GM23248 (cell line): ENCODE results near the gene GPR17. TPM values are rescaled to one million over a fixed set of nuclear protein-coding genes. Genes with fewer than 3 reads are reported as not detected.

ENCODE experiments used
- DNase-seq: peaks from one replicate; pipeline ENCODE4 v3.0.0-alpha.2; 2015
- H2AFZ ChIP-seq: fragments of 200-600 bp; sonication (generic); 2 replicates; pipeline ENCODE4 v1.6.1; 2016; ENCODE audit warnings: antibody characterized with exemption
- H3F3A ChIP-seq: fragments of 200-600 bp; sonication (generic); 2 replicates; pipeline ENCODE4 v1.6.1; 2016; ENCODE audit warnings: mild to moderate bottlenecking, antibody characterized with exemption, mixed run types; ENCODE audit not compliant: insufficient read depth
- H3K27ac ChIP-seq: fragments of 200-600 bp; sonication (generic); 2 replicates; pipeline ENCODE4 v1.5.1; 2016; ENCODE audit warnings: mild to moderate bottlenecking
- H3K27me3 ChIP-seq: fragments of 200-600 bp; sonication (generic); replicated peaks from 2 replicates; pipeline ENCODE4 v1.6.1; 2016; ENCODE audit warnings: mild to moderate bottlenecking; ENCODE audit not compliant: insufficient read depth
- H3K36me3 ChIP-seq: fragments of 200-600 bp; sonication (generic); 2 replicates; pipeline ENCODE4 v1.6.1; 2016; ENCODE audit warnings: low read depth, mild to moderate bottlenecking
- H3K4me1 ChIP-seq: fragments of 200-600 bp; sonication (generic); 2 replicates; pipeline ENCODE4 v1.6.1; 2016; ENCODE audit warnings: mild to moderate bottlenecking; ENCODE audit not compliant: insufficient read depth
- H3K4me2 ChIP-seq: fragments of 200-600 bp; sonication (generic); one replicate; pipeline ENCODE4 v1.6.1; 2016; ENCODE audit warnings: mild to moderate bottlenecking; ENCODE audit not compliant: unreplicated experiment
- H3K4me3 ChIP-seq: fragments of 200-600 bp; sonication (generic); 2 replicates; pipeline ENCODE4 v1.5.1; 2016; ENCODE audit warnings: mild to moderate bottlenecking
- H3K79me2 ChIP-seq: fragments of 200-600 bp; sonication (generic); 2 replicates; pipeline ENCODE4 v1.6.1; 2016; ENCODE audit warnings: mild to moderate bottlenecking; ENCODE audit not compliant: insufficient read depth
- H3K9ac ChIP-seq: fragments of 200-600 bp; sonication (generic); 2 replicates; pipeline ENCODE4 v1.6.1; 2016; ENCODE audit warnings: mild to moderate bottlenecking
- H3K9me2 ChIP-seq: fragments of 200-600 bp; sonication (generic); 2 replicates; pipeline ENCODE4 v1.6.1; 2016; ENCODE audit warnings: mixed run types, mild to moderate bottlenecking, moderate library complexity; ENCODE audit not compliant: insufficient read depth
- H3K9me3 ChIP-seq: fragments of 200-600 bp; sonication (generic); one replicate; pipeline ENCODE4 v1.6.1; 2017; ENCODE audit warnings: low read depth
- H4K20me1 ChIP-seq: fragments of 200-600 bp; sonication (generic); 2 replicates; pipeline ENCODE4 v1.6.0; 2016; ENCODE audit not compliant: insufficient read depth
- EZH2 ChIP-seq: fragments of 200-600 bp; sonication (generic); IDR thresholded peaks from 2 replicates; pipeline ENCODE4 v1.6.1; 2018; ENCODE audit warnings: antibody characterized with exemption, mild to moderate bottlenecking; ENCODE audit not compliant: insufficient read depth, poor library complexity, severe bottlenecking
- EZH2phosphoT487 ChIP-seq: fragments of 200-600 bp; sonication (generic); IDR thresholded peaks from 2 replicates; pipeline ENCODE4 v1.6.1; 2018; ENCODE audit warnings: antibody characterized with exemption, moderate library complexity, mild to moderate bottlenecking, low read depth; ENCODE audit not compliant: insufficient read depth
- WGBS, 2 experiments: methylation state at CpG; one replicate each; pipeline ENCODE4 v1.1.6; 2015 to 2017; ENCODE audit warnings: low lambda C conversion rate in 2 of 2, low coverage in 1 of 2; ENCODE audit errors: missing lambda C conversion rate in 2 of 2; 5-methylcytosine and 5-hydroxymethylcytosine counted together
- in situ Hi-C: fragments of 300-500 bp; cut with MboI; formaldehyde crosslinking; loops from 2 replicates; pipeline ENCODE4 v1.15.0; 2020
- polyA plus RNA-seq: library from polyadenylated mRNA; unstranded; fragments of >200 nt; fragmentation: Nextera tagmentation; extraction: Ambion mirVana; gene quantifications from 2 replicates; pipeline ENCODE4 v1.2.1, GENCODE V29; 2016
- total RNA-seq: library from RNA; depleted of rRNA; stranded (reverse); fragments of >200 nt; shearing (Covaris generic); gene quantifications from 2 replicates; pipeline ENCODE4 v1.2.3, GENCODE V29; 2014

The GPR17 gene
- total and polyA plus RNA-seq, 2 experiments from 2014 or later = 0.11 TPM; not detected in 1

GRCh38 chr2:127640082-127641072 is 5.6 kb upstream of the GPR17 start:
- no peak overlapping the region for H3K27ac ChIP-seq
- H3K27me3 ChIP-seq = no peaks in the 10 kb centered on the region
- peaks cover 9% of the 10 kb centered on the region for H3K4me1 ChIP-seq
- no peak overlapping the region for H3K4me2 ChIP-seq
- TF ChIP-seq EZH2phosphoT487 = no peak
- TF ChIP-seq EZH2 = no peak
- in situ Hi-C loops = no loop called here
- no peak overlapping the region for H2AFZ ChIP-seq
- WGBS, 2 experiments = 81 to 85% methylated on average over 24 of the region's 25 CpGs
- no peaks in the 10 kb centered on the region for H3F3A ChIP-seq
- H4K20me1 ChIP-seq = no peaks in the 10 kb centered on the region
- H3K36me3 ChIP-seq = no peaks in the 10 kb centered on the region
- H3K79me2 ChIP-seq = no peaks in the 10 kb centered on the region
- no peaks in the 10 kb centered on the region for H3K9me3 ChIP-seq
- DNase-seq = peak; percentile 31
- no peak overlapping the region for H3K4me3 ChIP-seq
- no peaks in the 10 kb centered on the region for H3K9me2 ChIP-seq
- H3K9ac ChIP-seq = no peak overlapping the region

- no peaks in the 10 kb centered on the region for H3K27me3 ChIP-seq
- TF ChIP-seq EZH2phosphoT487 (no peak), EZH2 (no peak)
- H3F3A ChIP-seq = no peaks in the 10 kb centered on the region
- no peaks in the 10 kb centered on the region for H3K9me2 ChIP-seq
- no peak overlapping the region for H3K4me2 ChIP-seq
- no peaks in the 10 kb centered on the region for H4K20me1 ChIP-seq
- H3K79me2 ChIP-seq = no peaks in the 10 kb centered on the region
- H2AFZ ChIP-seq = no peak overlapping the region
- WGBS, 2 experiments = 68 to 81% methylated on average over 6 of the region's 6 CpGs
- no peak overlapping the region for H3K9ac ChIP-seq
- H3K9me3 ChIP-seq = no peaks in the 10 kb centered on the region
- H3K36me3 ChIP-seq = no peaks in the 10 kb centered on the region
- no peak for DNase-seq
- H3K4me3 ChIP-seq = no peak overlapping the region
- no peak overlapping the region for H3K27ac ChIP-seq
- in situ Hi-C loops = no loop called here
- H3K4me1 ChIP-seq = peaks cover 9% of the 10 kb centered on the region
Observed at GRCh38 chr2:127641133-127641532, 4.8 kb upstream of the GPR17 start.

DNA sequence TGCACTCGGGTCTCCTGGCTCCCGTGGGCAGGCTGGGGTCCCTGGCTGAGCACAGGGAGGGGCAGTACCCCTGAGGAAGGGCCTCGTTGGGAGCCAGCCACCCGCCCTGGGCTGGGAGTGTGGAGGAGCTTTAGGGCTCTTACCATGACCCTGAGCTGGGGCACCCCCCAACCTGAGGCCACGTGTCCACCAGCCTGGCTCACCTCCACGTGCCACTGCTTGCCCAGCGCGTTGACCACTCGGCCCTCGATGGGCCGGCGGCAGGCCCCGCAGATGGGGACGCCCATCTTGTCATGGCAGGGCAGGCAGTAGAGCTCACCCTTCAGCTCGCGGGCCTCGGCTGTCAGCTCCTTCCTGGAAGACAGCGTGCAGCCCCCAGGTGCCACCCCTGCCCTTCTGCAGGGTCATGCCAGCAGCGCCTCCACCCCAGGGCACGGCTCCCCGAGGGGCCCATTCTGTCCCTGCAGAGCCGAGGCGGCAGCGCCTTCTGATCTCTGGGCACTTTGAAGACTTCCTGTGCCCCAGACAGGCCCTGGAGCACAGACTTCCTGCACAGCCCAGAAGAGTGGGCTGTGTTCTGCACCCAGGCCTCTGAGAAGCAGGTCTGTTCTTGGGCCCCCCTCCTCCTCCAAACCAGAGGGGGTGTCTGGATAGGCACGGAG is 4.0 kb upstream of the GPR17 start:
- H2AFZ ChIP-seq = no peak overlapping the region
- H3K79me2 ChIP-seq = no peaks in the 10 kb centered on the region
- DNase-seq = no peak
- H3K9me2 ChIP-seq = no peaks in the 10 kb centered on the region
- H3K27me3 ChIP-seq = no peaks in the 10 kb centered on the region
- H3K4me3 ChIP-seq = no peak overlapping the region
- H3K36me3 ChIP-seq = no peaks in the 10 kb centered on the region
- TF ChIP-seq EZH2 (no peak), EZH2phosphoT487 (no peak)
- no peaks in the 10 kb centered on the region for H4K20me1 ChIP-seq
- H3K9ac ChIP-seq = no peak overlapping the region
- H3K9me3 ChIP-seq = no peaks in the 10 kb centered on the region
- no peak overlapping the region for H3K27ac ChIP-seq
- no peak overlapping the region for H3K4me2 ChIP-seq
- 81 to 85% methylated on average over 24 to 25 of the region's 25 CpGs for WGBS, 2 experiments
- peaks cover 14% of the 10 kb centered on the region for H3K4me1 ChIP-seq
- in situ Hi-C loops = no loop called here
- H3F3A ChIP-seq = no peaks in the 10 kb centered on the region

GRCh38 chr2:127642706-127643438 is 3.1 kb upstream of the GPR17 start:
- 71 to 77% methylated on average over 13 to 17 of the region's 17 CpGs for WGBS, 2 experiments
- Histone ChIP-seq H3K9ac (no peak overlapping the region), H3K4me2 (no peak overlapping the region), H3K4me3 (no peak overlapping the region), H4K20me1 (no peaks in the 10 kb centered on the region), H3K4me1 (peaks cover 9% of the 10 kb centered on the region), H3K9me3 (no peaks in the 10 kb centered on the region), H3K9me2 (no peaks in the 10 kb centered on the region), H3F3A (no peaks in the 10 kb centered on the region), H3K36me3 (no peaks in the 10 kb centered on the region), H3K79me2 (no peaks in the 10 kb centered on the region), H2AFZ (no peak overlapping the region), H3K27ac (no peak overlapping the region), H3K27me3 (no peaks in the 10 kb centered on the region)
- in situ Hi-C loops = no loop called here
- TF ChIP-seq EZH2phosphoT487 = no peak
- TF ChIP-seq EZH2 = no peak
- no peak for DNase-seq
